NCI-H1048 (cell line): ENCODE measurements around the gene MAP1A.

Experiments used
- DNase-seq: peaks from one replicate; lab custom pipeline; 2025; lab: John Stamatoyannopoulos, UW

Gene MAP1A

DNA sequence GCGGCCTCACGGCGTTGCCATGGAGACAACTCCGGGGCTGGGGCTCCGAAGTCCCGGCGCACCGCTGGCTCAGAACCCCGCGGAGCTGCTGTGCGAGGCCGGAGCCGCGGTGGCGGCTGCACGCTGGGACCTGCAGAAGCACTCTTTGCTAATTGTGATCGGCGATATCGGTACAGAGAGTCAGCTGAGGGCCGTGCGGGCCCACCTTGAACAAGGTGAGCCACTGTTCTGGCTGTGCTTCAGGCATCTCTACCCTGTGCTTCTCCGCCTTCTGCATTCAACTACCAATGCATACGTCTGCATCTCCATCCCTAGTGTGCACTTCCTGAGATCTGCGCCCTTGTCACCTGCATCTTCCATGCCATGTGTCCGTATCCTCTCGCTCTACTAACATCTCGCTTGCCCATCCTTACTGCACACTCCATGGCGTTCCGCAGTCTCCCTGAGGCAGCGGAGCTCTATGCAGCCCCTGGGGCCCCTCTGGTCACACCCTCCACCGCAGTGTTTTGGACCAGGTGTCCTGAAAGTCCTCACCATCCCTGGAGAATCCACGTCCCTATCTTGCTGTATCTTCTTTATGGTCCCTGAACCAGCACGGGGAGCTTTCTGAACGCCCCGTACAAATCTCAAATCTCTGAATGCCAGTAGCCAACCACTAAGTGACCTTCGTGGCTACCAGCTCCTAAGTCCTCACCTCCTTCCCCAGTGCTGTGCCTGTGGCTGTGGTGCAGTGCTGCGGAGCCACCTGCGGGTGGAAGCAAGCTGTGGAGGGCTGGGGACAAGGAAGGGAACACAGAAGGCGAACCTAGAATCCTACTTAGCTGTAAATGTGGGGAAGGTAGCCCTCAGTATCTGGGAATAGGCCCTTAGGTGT, 6.2 kb upstream of the MAP1A start:
- no peak for DNase-seq

DNA sequence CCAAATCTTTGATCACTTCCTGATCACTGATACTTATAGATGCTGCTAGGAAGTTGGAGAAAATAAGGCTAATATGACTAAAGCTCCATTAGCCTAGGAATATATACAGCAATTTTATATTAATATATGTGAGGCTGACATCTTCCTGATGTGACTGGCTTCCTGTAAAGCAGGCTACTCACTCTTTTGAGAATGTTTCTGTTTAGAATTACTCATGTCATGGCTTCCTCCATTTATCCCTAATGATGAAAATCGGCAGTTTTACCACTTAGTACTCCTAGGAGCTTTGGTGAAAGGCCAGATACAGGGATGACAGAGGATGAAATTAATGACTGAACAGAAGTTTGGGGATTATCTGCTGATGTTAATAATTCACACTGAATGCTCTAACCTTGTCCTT, 3.9 kb upstream of the MAP1A start:
- DNase-seq: no peak

DNA sequence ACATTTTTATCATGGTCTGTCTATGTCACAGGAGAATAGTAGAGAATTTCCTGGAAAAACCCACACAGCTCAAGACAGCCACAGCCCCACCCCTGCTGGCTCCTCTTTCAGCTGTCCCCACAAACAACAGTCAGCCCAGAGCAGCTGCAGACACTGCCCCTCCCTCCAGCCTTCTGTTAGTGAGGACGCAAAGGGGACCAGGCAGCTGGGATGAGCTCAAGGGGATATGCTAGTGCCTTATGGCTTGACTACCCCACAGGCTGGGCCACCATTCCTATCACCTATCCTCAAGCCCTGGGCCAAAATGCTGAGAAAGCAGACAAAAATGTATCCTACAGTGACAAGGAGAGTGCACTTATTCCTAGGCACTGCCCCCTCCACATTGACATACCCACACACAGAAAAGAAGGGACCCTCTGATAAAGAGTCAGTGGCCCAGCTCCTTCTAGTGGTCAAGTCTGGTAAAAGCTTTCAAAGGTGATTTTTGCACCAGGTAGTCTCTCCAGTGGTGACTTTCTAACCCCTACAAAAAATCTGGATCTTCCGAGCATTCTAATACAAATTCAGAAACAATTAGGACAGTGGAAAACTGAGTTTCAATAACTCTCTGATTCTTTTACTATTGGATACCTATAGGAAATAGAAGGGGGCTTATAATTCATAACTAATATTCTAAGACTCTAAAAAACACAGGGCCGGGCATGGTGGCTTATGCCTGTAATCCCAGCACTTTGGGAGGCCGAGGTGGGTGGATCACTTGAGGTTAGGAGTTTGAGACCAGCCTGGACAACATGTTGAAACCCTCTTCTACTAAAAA, 3.0 kb upstream of the MAP1A start:
- DNase-seq: no peak

DNA sequence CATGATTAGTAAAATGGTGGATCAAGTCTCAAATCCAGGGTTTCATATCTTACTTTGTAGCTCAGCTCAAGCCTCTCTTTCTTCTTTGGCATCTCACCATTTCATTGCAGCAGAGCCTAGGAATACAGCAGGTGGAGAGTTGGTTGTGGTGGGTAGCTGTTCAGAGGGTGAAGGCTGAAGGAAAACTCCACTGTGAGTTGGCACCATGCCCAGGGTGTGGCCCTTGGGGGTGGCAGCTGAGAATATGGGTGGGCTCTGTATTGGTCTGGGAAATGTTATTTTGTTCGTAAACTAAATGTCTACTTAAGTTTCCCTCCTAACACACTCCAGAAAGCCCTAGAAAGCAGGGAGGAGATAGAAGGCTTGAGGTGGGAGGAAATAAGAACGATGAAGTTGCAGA, 1.7 kb upstream of the MAP1A start:
- DNase-seq: no peak

DNA sequence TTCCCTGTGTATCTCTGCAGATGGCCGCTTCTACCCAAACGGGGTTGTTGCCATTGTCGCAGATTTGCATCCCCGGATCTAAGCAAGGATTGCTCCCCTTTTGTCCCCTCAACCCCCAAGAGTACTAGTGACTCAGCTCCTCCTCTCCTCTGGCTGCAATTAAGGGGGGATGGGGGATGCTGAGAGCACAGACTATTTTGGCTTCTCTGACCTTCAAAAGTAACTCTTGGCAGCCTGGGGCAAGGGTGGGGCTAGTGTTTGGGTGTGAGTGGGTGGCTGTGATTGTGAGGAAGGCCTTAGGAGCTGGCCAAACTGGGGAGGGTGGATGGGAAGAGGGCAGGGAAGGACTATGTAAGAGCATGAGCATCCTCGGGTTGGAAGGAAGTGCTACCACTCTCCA, 1.2 kb upstream of the MAP1A start:
- no peak for DNase-seq

DNA sequence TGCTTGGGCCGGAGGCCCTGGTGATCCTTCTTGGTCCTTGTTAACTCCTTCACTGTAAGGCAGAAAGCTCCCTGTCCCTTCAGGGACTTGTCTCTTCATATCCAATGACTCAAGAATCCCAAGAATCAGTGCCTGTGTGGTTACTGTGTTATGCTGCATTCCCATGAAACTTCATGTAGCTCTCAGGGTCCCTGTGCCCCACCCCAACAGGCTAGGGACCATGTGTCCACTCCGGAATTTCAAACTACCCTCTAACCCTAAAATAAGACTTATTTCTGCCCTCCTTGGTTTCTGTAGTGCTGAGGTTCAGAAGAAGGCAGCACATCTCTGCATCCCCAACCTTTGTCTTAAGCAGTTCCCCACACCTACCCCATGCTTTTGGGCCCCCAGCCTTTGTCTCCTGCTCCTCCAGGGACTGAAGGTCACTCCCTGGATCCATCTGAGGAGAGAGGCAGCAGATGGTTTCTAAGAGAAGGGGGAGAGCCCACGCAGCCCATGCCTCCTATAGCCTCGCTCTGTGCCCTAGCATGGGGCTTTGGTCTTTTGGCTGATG, 531 bp upstream of the MAP1A start:
- DNase-seq: no peak

DNA sequence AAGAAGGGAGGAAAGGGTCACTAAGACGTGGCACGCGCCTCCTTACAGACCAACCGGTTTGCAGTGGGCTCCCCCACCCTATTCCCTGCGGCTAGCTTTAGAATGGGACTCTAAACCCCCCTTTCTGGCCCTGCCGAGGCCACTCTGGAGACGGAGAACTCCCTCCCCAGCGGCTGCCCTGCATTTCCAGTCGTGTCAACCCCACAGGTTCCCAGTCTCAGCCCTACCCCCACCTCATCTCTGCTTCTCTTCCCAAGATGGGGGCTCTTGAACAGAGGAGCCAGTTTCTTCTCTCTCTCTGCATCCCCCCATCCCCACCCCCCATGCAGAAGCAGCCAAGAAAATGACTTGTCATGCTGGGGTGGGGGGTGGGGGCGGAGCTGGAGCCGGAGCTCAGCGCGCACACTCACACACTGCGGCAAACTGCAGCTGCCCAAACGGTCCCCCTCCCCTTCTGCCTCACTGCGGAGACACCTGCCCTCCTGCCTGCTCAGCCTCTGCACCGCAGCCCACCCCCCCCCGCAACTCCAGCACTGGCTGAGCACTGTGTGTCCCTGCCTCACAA, 871 bp downstream of the MAP1A start:
- DNase-seq: no peak

DNA sequence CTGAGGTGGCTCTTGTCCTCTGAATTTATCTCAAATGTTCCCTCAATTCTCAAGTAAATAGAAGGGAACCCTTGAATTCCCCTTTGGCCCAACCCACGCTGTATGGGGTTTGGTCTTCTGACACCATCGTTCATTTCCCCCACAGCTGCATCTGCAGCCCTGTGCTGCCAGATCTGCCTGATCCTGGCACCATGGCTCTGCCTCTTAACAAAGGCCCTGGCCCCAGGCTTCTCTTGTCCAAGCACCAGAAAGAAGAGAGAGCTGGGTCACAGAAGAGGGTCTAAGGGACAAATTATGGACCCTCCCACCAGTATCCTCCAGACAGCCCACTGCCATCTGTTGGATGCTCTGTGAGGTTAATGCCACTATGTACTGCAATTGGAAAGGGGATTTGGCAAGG, 1.8 kb downstream of the MAP1A start:
- DNase-seq: no peak

DNA sequence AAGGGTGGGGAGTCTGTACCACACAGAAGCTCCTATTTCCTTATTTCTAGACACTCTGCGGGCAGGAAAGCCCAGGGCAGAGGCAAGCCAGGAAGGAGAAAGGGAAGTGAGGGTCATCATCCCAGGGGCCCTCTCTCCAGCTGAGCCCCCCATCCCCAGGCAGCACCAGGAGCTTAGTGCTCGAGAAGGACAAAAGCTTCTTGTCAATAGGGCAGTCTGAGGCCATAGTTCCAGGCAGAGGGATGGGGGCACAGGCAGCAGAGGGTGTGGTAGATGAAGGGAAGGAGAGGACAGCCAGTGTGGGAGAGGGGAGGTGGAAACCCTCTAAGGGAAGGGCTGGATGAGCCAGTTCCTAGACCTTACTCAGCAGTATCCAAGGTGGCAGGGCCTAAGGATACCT, 2.7 kb downstream of the MAP1A start:
- no peak for DNase-seq

DNA sequence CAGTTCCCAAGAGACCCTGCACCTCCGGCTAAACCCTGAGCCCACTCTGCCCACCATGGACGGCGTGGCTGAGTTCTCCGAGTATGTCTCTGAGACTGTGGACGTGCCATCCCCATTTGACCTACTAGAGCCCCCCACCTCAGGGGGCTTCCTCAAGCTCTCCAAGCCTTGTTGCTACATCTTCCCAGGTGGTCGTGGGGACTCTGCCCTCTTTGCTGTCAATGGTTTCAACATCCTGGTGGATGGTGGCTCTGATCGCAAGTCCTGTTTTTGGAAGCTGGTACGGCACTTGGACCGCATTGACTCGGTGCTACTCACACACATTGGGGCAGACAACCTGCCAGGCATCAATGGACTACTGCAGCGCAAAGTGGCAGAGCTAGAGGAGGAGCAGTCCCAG, 4.0 kb downstream of the MAP1A start:
- DNase-seq: no peak

DNA sequence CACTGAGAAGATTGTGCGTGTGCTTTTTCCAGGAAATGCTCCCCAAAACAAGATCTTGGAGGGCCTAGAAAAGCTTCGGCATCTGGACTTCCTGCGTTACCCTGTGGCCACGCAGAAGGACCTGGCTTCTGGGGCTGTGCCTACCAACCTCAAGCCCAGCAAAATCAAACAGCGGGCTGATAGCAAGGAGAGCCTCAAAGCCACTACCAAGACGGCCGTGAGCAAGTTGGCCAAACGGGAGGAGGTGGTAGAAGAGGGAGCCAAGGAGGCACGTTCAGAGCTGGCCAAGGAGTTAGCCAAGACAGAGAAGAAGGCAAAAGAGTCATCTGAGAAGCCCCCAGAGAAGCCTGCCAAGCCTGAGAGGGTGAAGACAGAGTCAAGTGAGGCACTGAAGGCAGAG, 4.8 kb downstream of the MAP1A start:
- no peak for DNase-seq

DNA sequence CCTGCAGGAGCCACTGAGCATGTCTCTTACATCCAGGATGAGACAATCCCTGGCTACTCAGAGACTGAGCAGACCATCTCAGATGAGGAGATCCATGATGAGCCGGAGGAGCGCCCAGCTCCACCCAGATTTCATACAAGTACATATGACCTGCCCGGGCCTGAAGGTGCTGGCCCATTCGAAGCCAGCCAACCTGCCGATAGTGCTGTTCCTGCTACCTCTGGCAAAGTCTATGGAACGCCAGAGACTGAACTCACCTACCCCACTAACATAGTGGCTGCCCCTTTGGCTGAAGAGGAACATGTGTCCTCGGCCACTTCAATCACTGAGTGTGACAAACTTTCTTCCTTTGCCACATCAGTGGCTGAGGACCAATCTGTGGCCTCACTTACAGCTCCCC, 6.2 kb downstream of the MAP1A start:
- no peak for DNase-seq

DNA sequence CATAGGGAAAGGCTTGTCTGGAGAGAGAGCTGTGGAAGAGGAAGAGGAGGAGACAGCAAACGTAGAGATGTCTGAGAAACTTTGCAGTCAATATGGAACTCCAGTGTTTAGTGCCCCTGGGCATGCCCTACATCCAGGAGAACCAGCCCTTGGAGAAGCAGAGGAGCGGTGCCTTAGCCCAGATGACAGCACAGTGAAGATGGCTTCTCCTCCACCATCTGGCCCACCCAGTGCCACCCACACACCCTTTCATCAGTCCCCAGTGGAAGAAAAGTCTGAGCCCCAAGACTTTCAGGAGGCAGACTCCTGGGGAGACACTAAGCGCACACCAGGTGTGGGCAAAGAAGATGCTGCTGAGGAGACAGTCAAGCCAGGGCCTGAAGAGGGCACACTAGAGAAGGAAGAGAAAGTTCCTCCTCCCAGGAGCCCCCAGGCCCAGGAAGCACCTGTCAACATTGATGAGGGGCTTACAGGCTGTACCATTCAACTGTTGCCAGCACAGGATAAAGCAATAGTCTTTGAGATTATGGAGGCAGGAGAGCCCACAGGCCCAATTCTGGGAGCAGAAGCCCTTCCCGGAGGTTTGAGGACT, 6.9 kb downstream of the MAP1A start:
- DNase-seq: no peak

DNA sequence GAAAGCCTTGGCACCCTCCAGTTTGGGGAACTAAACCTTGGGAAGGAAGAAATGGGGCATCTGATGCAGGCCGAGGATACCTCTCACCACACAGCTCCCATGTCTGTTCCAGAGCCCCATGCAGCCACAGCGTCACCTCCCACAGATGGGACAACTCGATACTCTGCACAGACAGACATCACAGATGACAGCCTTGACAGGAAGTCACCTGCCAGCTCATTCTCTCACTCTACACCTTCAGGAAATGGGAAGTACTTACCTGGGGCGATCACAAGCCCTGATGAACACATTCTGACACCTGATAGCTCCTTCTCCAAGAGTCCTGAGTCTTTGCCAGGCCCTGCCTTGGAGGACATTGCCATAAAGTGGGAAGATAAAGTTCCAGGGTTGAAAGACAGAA, 7.7 kb downstream of the MAP1A start:
- DNase-seq: no peak

DNA sequence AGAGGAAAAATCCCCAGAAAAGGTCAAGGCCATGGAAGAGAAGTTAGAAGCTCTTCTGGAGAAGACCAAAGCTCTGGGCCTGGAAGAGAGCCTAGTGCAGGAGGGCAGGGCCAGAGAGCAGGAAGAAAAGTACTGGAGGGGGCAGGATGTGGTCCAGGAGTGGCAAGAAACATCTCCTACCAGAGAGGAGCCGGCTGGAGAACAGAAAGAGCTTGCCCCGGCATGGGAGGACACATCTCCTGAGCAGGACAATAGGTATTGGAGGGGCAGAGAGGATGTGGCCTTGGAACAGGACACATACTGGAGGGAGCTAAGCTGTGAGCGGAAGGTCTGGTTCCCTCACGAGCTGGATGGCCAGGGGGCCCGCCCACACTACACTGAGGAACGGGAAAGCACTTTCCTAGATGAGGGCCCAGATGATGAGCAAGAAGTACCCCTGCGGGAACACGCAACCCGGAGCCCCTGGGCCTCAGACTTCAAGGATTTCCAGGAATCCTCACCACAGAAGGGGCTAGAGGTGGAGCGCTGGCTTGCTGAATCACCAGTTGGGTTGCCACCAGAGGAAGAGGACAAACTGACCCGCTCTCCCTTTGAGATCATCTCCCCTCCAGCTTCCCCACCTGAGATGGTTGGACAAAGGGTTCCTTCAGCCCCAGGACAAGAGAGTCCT, 9.0 kb downstream of the MAP1A start:
- no peak for DNase-seq

DNA sequence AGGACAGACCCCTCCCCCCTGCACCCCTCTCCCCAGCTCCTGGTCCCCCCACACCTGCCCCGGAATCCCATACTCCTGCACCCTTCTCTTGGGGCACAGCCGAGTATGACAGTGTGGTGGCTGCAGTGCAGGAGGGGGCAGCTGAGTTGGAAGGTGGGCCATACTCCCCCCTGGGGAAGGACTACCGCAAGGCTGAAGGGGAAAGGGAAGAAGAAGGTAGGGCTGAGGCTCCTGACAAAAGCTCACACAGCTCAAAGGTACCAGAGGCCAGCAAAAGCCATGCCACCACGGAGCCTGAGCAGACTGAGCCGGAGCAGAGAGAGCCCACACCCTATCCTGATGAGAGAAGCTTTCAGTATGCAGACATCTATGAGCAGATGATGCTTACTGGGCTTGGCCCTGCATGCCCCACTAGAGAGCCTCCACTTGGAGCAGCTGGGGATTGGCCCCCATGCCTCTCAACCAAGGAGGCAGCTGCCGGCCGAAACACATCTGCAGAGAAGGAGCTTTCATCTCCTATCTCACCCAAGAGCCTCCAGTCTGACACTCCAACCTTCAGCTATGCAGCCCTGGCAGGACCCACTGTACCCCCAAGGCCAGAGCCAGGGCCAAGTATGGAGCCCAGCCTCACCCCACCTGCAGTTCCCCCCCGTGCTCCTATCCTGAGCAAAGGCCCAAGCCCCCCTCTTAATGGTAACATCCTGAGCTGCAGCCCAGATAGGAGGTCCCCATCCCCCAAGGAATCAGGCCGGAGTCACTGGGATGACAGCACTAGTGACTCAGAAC, 9.8 kb downstream of the MAP1A start:
- DNase-seq: no peak

DNA sequence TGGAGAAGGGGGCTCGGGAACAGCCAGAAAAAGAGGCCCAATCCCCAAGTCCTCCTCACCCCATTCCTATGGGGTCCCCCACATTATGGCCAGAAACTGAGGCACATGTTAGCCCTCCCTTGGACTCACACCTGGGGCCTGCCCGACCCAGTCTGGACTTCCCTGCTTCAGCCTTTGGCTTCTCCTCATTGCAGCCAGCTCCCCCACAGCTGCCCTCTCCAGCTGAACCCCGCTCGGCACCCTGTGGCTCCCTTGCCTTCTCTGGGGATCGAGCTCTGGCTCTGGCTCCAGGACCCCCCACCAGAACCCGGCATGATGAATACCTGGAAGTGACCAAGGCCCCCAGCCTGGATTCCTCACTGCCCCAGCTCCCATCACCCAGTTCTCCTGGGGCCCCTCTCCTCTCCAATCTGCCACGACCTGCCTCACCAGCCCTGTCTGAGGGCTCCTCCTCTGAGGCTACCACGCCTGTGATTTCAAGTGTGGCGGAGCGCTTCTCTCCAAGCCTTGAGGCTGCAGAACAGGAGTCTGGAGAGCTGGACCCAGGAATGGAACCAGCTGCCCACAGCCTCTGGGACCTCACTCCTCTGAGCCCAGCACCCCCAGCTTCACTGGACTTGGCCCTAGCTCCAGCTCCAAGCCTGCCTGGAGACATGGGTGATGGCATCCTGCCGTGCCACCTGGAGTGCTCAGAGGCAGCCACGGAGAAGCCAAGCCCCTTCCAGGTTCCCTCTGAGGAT, 10.6 kb downstream of the MAP1A start:
- DNase-seq: no peak

DNA sequence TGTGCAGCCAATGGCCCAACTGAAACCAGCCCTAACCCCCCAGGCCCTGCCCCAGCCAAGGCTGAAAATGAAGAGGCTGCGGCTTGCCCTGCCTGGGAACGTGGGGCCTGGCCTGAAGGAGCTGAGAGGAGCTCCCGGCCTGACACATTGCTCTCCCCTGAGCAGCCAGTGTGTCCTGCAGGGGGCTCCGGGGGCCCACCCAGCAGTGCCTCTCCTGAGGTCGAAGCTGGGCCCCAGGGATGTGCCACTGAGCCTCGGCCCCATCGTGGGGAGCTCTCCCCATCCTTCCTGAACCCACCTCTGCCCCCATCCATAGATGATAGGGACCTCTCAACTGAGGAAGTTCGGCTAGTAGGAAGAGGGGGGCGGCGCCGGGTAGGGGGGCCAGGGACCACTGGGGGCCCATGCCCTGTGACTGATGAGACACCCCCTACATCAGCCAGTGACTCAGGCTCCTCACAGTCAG, 11.2 kb downstream of the MAP1A start:
- no peak for DNase-seq

DNA sequence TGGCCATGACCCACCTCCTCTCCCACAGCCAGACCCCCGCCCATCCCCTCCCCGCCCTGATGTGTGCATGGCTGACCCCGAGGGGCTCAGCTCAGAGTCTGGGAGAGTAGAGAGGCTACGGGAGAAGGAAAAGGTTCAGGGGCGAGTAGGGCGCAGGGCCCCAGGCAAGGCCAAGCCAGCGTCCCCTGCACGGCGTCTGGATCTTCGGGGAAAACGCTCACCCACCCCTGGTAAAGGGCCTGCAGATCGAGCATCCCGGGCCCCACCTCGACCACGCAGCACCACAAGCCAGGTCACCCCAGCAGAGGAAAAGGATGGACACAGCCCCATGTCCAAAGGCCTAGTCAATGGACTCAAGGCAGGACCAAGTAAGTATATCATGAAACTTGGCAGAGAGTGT, 11.7 kb downstream of the MAP1A start:
- no peak for DNase-seq
